AG04450 (cell line): ENCODE data around the gene PTPN9. TPM values are rescaled to one million over a fixed set of nuclear protein-coding genes. Genes with fewer than 3 reads are reported as not detected.

Experiments used
- CTCF ChIA-PET: fragments of 300-600, 350-600 bp; formaldehyde crosslinking; extraction: SDS; loops from one replicate; lab custom pipeline; 2022; ENCODE audit warnings: antibody characterized with exemption, inconsistent platforms; lab: Charles Lee
- POLR2A ChIA-PET: fragments of 350-600 bp; formaldehyde crosslinking; extraction: SDS; loops from one replicate; lab custom pipeline; 2021; ENCODE audit warnings: antibody characterized with exemption, inconsistent platforms; lab: Yijun Ruan, JAX
- DNase-seq: peaks from one replicate; pipeline ENCODE4 v3.0.0-alpha.2; 2011; ENCODE audit warnings: low read depth, low spot score
- H3K27ac ChIP-seq: one replicate; pipeline ENCODE4 v1.5.1; 2012; ENCODE audit warnings: low read depth, low read length, control low read depth
- H3K27me3 ChIP-seq: one replicate; pipeline ENCODE4 v1.6.0; 2012; ENCODE audit warnings: low read length; ENCODE audit not compliant: control insufficient read depth, insufficient read depth
- H3K4me3 ChIP-seq: 2 replicates; pipeline ENCODE4 v1.5.1; 2011; ENCODE audit warnings: mild to moderate bottlenecking, low read depth, low read length, control low read depth
- H3K9me3 ChIP-seq: 2 replicates; pipeline ENCODE4 v1.5.1; 2012; ENCODE audit warnings: low read length; ENCODE audit not compliant: control insufficient read depth, insufficient read depth
- CTCF ChIP-seq: IDR thresholded peaks from 2 replicates; pipeline ENCODE4 v1.5.1; 2011; ENCODE audit warnings: low read depth, low read length, control low read depth, inconsistent platforms
- polyA plus RNA-seq: library from polyadenylated mRNA; depleted of rRNA; stranded (reverse); fragments of >200 nt; gene quantifications from 2 replicates; pipeline ENCODE4 v1.2.3, GENCODE V29; 2011

The PTPN9 gene
- polyA plus RNA-seq, 1 experiment, result 49.6 TPM

GRCh38 chr15:75437721-75438120, 141.4 kb downstream of the PTPN9 start:
- no peak for TF ChIP-seq CTCF
- Histone ChIP-seq H3K27me3 (no peaks in the 10 kb centered on the region), H3K9me3 (no peaks in the 10 kb centered on the region), H3K4me3 (no peak overlapping the region), H3K27ac (no peak overlapping the region)
- ChIA-PET POLR2A (no interaction called here), CTCF (no interaction called here)
- DNase-seq, result no peak

- TF ChIP-seq CTCF, result no peak
- Histone ChIP-seq H3K27ac (no peak overlapping the region), H3K9me3 (no peaks in the 10 kb centered on the region), H3K4me3 (no peak overlapping the region), H3K27me3 (no peaks in the 10 kb centered on the region)
- ChIA-PET CTCF (no interaction called here), POLR2A (no interaction called here)
- no peak for DNase-seq
These were observed 142.2 kb downstream of the PTPN9 start for GRCh38 chr15:75436881-75437280.

- Histone ChIP-seq H3K27ac (no peak overlapping the region), H3K27me3 (no peaks in the 10 kb centered on the region), H3K9me3 (no peaks in the 10 kb centered on the region), H3K4me3 (no peak overlapping the region)
- CTCF ChIA-PET, result no interaction called here
- POLR2A ChIA-PET, result no interaction called here
- no peak for TF ChIP-seq CTCF
- no peak for DNase-seq
These were observed 147.4 kb downstream of the PTPN9 start for GRCh38 chr15:75431682-75432081.

- H3K27ac ChIP-seq, result no peak overlapping the region
- CTCF ChIA-PET, result no interaction called here
- POLR2A ChIA-PET, result no interaction called here
These were observed 147.8 kb downstream of the PTPN9 start for GRCh38 chr15:75431270-75431669.

GRCh38 chr15:75430259-75430658, 148.9 kb downstream of the PTPN9 start:
- ChIA-PET POLR2A (no interaction called here), CTCF (no interaction called here)
- TF ChIP-seq CTCF, result no peak

More at GRCh38 chr15:75431270-75431669, 147.8 kb downstream of the PTPN9 start:
- no peaks in the 10 kb centered on the region for H3K27me3 ChIP-seq
- no peak for TF ChIP-seq CTCF
- H3K4me3 ChIP-seq, result no peak overlapping the region
- no peak for DNase-seq
- no peaks in the 10 kb centered on the region for H3K9me3 ChIP-seq

More at GRCh38 chr15:75430259-75430658, 148.9 kb downstream of the PTPN9 start:
- DNase-seq, result no peak
- H3K27me3 ChIP-seq, result no peaks in the 10 kb centered on the region
- no peak overlapping the region for H3K4me3 ChIP-seq
- no peak overlapping the region for H3K27ac ChIP-seq
- no peaks in the 10 kb centered on the region for H3K9me3 ChIP-seq
